Endothelial cell of umbilical vein (primary cell): ENCODE measurements around the gene CFAP65. TPM values are rescaled to one million over a fixed set of nuclear protein-coding genes. Genes with fewer than 3 reads are reported as not detected.

Source experiments
- BruUV-seq: library from RNA; stranded (reverse); fragments of 400-500 nt; replicated peaks from 2 replicates; lab custom pipeline; 2021; lab: Mats Ljungman, UMichigan
- CTCF ChIA-PET: fragments of 300-600, 350-600 bp; sonication (Branson Sonifier 250); formaldehyde crosslinking; loops from one replicate; lab custom pipeline; 2021; ENCODE audit warnings: antibody characterized with exemption, inconsistent platforms; lab: Charles Lee
- POLR2A ChIA-PET: fragments of 300-600, 350-600 bp; sonication (Branson Sonifier 250); formaldehyde crosslinking; loops from one replicate; lab custom pipeline; 2021; ENCODE audit warnings: antibody characterized with exemption, inconsistent platforms; lab: Charles Lee
- DNase-seq: peaks from one replicate; pipeline ENCODE4 v3.0.0-alpha.2; 2011; ENCODE audit warnings: low read depth, low spot score
- FAIRE-seq: peaks from 2 replicates; lab custom pipeline; 2011; peaks lifted over from hg19 to GRCh38; lab: Jason Lieb, UNC
- H2AFZ ChIP-seq: 2 replicates; pipeline ENCODE4 v1.6.0; 2012; ENCODE audit warnings: low read depth, low read length, control low read depth, inconsistent platforms
- H3K27ac ChIP-seq: 2 replicates; pipeline ENCODE4 v1.5.1; 2011; ENCODE audit warnings: low read depth, mild to moderate bottlenecking, control low read depth, low read length, moderate library complexity; ENCODE audit not compliant: insufficient read depth
- H3K27me3 ChIP-seq, 2 experiments: 2 replicates each; pipeline versions ENCODE4 v1.6.0 to v1.6.1; 2011; ENCODE audit warnings: low read length in 2 of 2, mixed read lengths in 1 of 2; ENCODE audit not compliant: control insufficient read depth in 2 of 2, insufficient read depth in 2 of 2
- H3K36me3 ChIP-seq, 2 experiments: 2 replicates in 1 of 2; 3 replicates in 1 of 2; pipeline ENCODE4 v1.5.1; 2011; ENCODE audit warnings: low read length in 2 of 2, mild to moderate bottlenecking in 1 of 2, moderate library complexity in 1 of 2; ENCODE audit not compliant: control insufficient read depth in 2 of 2, insufficient read depth in 2 of 2; ENCODE audit errors: extremely low read depth in 1 of 2
- H3K4me1 ChIP-seq: 3 replicates; pipeline ENCODE4 v1.5.1; 2011; ENCODE audit warnings: mild to moderate bottlenecking, low read length; ENCODE audit not compliant: control insufficient read depth, insufficient read depth; ENCODE audit errors: extremely low read depth
- H3K4me2 ChIP-seq: 2 replicates; pipeline ENCODE4 v1.6.1; 2011; ENCODE audit warnings: low read length, control low read depth, mixed read lengths; ENCODE audit not compliant: insufficient read depth
- H3K4me3 ChIP-seq, 3 experiments: fragments of 200-600 bp in 1 of 3; sonication (generic), shearing (Covaris generic) in 1 of 3; replicated peaks in 1 of 3; 2 replicates each; pipeline ENCODE4 v1.5.1; 2011 to 2016; ENCODE audit warnings: control low read depth in 3 of 3, low read length in 3 of 3, mild to moderate bottlenecking in 2 of 3, inconsistent platforms in 1 of 3, low read depth in 1 of 3, moderate library complexity in 1 of 3; ENCODE audit not compliant: insufficient read depth in 1 of 3
- H3K79me2 ChIP-seq: 2 replicates; pipeline ENCODE4 v1.6.0; 2012; ENCODE audit warnings: low read length, inconsistent platforms; ENCODE audit not compliant: control insufficient read depth, insufficient read depth
- H3K9ac ChIP-seq: replicated peaks from 2 replicates; pipeline ENCODE3; 2011; ENCODE audit warnings: low read length, control low read depth; ENCODE audit not compliant: insufficient read depth; ENCODE audit errors: extremely low read depth
- H3K9me1 ChIP-seq: replicated peaks from 3 replicates; pipeline ENCODE4 v1.6.0; 2011; ENCODE audit warnings: mild to moderate bottlenecking, low read length; ENCODE audit not compliant: control insufficient read depth, insufficient read depth; ENCODE audit errors: extremely low read depth
- H3K9me3 ChIP-seq: replicated peaks from 2 replicates; pipeline ENCODE4 v1.5.1; 2012; ENCODE audit warnings: low read length, inconsistent platforms; ENCODE audit not compliant: control insufficient read depth, insufficient read depth
- H4K20me1 ChIP-seq: replicated peaks from 2 replicates; pipeline ENCODE3; 2011; ENCODE audit warnings: mild to moderate bottlenecking, low read length; ENCODE audit not compliant: control insufficient read depth, insufficient read depth; ENCODE audit errors: extremely low read depth
- GATA2 ChIP-seq: IDR thresholded peaks from 2 replicates; pipeline ENCODE4 v1.7.0; 2011; ENCODE audit warnings: low read depth, mild to moderate bottlenecking, moderate library complexity, mixed read lengths, low read length; ENCODE audit not compliant: insufficient read length, insufficient read depth
- dilution Hi-C: fragments of 300-500 bp; cut with MboI; formaldehyde crosslinking; loops from one replicate; pipeline ENCODE4 v1.15.0; 2019; ENCODE audit warnings: low sequenced_read_pairs; ENCODE audit not compliant: extremely low pct_ligation_motif_present
- intact Hi-C: fragments of 100-400 bp; cut with micrococcal nuclease; formaldehyde crosslinking; loops from one replicate; pipeline ENCODE4 v1.10.0; 2022
- microRNA counts: library from miRNA; unstranded; fragments of <30 nt; microRNA quantifications from one replicate; lab custom pipeline; 2016
- microRNA-seq: library from miRNA; unstranded; fragments of <30 nt; microRNA quantifications from one replicate; pipeline ENCODE4 v1.2.0, GENCODE V29; 2021; ENCODE audit warnings: borderline number of aligned reads, borderline replicate concordance
- polyA plus RNA-seq, 4 experiments: library from polyadenylated mRNA; depleted of rRNA in 3 of 4; stranded (reverse) in 3 of 4; unstranded in 1 of 4; fragments of >200 nt; gene quantifications; 2 replicates each; pipeline versions ENCODE4 v1.2.1 to v1.2.3, GENCODE V29; 2011 to 2012; ENCODE audit warnings: missing spikeins in 1 of 4
- small RNA-seq: library from RNA; depleted of rRNA; stranded (forward); fragments of <200 nt; gene quantifications from one replicate; pipeline ENCODE3, GENCODE V24; 2012; ENCODE audit warnings: low replicate concordance, low read depth; ENCODE audit not compliant: insufficient read depth, insufficient read length
- total RNA-seq: library from RNA; stranded (reverse); gene quantifications from 2 replicates; pipeline ENCODE4 v1.2.3, GENCODE V29; 2021
- TF ChIP-seq, protein P1 (sequence below), 2 donors: IDR thresholded peaks; 1 replicate in 1 of 2; 2 replicates in 1 of 2; pipeline ENCODE4 v1.5.1; 2011; ENCODE audit warnings: low read length in 2 of 2, mild to moderate bottlenecking in 2 of 2, moderate library complexity in 2 of 2, control low read depth in 1 of 2, inconsistent platforms in 1 of 2, low read depth in 1 of 2; ENCODE audit not compliant: insufficient read depth in 1 of 2; ENCODE audit errors: extremely low read depth in 1 of 2

Gene CFAP65
- total and polyA plus RNA-seq, 2 donors (not counting 3 experiments of a cell fraction or from before 2014, with no cell fraction given) = 0.03 TPM; not detected in 1

DNA sequence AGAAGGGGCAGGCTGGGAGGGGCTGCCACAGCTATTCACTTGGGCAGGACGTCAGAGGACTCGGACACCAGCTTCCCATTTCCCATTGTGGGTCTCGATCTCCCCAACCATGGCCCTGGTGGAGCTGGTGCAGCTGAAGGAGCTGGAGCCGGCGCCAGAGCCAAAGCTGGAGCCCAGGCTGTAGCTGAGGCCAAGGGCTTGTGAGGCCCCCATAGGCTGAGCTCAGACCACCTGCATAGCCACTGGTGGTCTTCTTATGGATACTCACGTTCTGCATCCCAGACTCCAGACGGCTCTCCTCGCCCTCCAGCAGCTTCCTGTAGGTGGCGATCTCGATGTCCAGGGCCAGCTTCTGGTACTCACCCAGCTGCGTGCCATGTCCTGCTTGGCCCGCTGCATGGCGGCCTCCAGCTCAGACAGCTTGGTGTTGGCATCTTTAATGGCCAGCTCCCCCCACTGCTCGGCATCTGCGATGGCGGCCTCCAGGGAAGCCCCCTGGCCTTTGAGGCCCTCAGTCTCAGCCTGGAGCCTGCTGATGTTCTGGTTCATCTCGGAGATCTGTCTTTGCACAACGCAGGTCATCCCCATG, 87.9 kb downstream of the CFAP65 start:
- H3K27me3 ChIP-seq = peaks cover 23 to 27% of the 10 kb centered on the region in 2 experiments
- H2AFZ ChIP-seq = no peak overlapping the region
- ChIA-PET CTCF (interaction anchor here (0.6 to 1.9 kb wide), 7 partner anchors 20 to 77 kb away, joined by 3 to 12 read pairs (median 3); no protein-coding TSS in a partner anchor), POLR2A (no interaction called here)
- no peaks in the 10 kb centered on the region for H3K79me2 ChIP-seq
- dilution Hi-C loops (no loop called here), intact Hi-C loops (no loop called here)
- no peaks in the 10 kb centered on the region for H3K4me1 ChIP-seq
- TF ChIP-seq, protein P1, sequence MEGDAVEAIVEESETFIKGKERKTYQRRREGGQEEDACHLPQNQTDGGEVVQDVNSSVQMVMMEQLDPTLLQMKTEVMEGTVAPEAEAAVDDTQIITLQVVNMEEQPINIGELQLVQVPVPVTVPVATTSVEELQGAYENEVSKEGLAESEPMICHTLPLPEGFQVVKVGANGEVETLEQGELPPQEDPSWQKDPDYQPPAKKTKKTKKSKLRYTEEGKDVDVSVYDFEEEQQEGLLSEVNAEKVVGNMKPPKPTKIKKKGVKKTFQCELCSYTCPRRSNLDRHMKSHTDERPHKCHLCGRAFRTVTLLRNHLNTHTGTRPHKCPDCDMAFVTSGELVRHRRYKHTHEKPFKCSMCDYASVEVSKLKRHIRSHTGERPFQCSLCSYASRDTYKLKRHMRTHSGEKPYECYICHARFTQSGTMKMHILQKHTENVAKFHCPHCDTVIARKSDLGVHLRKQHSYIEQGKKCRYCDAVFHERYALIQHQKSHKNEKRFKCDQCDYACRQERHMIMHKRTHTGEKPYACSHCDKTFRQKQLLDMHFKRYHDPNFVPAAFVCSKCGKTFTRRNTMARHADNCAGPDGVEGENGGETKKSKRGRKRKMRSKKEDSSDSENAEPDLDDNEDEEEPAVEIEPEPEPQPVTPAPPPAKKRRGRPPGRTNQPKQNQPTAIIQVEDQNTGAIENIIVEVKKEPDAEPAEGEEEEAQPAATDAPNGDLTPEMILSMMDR (IDR thresholded peaks at IDR 0.05; ENCODE audit: extremely low read depth in 1 of 2, insufficient read depth in 1 of 2, low read depth in 1 of 2, low read length in 2 of 2) = peak in 1 of 2 donors; percentile 13
- TF ChIP-seq GATA2 = no peak
- no TSS peak for BruUV-seq
- no peaks in the 10 kb centered on the region for H3K9me1 ChIP-seq
- FAIRE-seq (no peak), DNase-seq (no peak)
- H4K20me1 ChIP-seq = no peaks in the 10 kb centered on the region
- H3K9ac ChIP-seq = no peak overlapping the region
- no peak overlapping the region for H3K4me3 ChIP-seq
- H3K9me3 ChIP-seq = no peaks in the 10 kb centered on the region
- no peak overlapping the region for H3K4me2 ChIP-seq
- no peaks in the 10 kb centered on the region for H3K36me3 ChIP-seq
- no peak overlapping the region for H3K27ac ChIP-seq

MicroRNA genes within 50 kb of the gene (microRNA counts, 767-probe panel; counts per million panel counts)
- 723 counts per million, percentile 96 among the panel's probes with 10 or more counts for microRNA hsa-miR-3131 (lab: Ali Mortazavi, UCI)
- microRNA hsa-miR-375 (lab: Ali Mortazavi, UCI) = 723 counts per million, percentile 96 among the panel's probes with 10 or more counts

Small RNA genes within 50 kb of the gene (microRNA-seq; reads per million reads assigned to microRNA genes)
- gene MIR3131 (not detected), gene MIR375 (1.9 reads per million)

Small RNA genes within 50 kb of the gene (small RNA-seq; reads per million reads assigned to genes)
- not detected for gene MIR3131
- gene MIR375 = not detected

Other genes starting within 250 kb of the CFAP65 start
- not detected in 2 replicates for gene PRKAG3, start 209.7 kb downstream of the CFAP65 start, total RNA-seq
- gene PRKAG3, start 209.7 kb downstream of the CFAP65 start, polyA plus RNA-seq = not detected in 2 replicates
- not detected in 2 replicates for gene WNT6, start 181.7 kb downstream of the CFAP65 start, total RNA-seq
- not detected in 2 replicates for gene WNT6, start 181.7 kb downstream of the CFAP65 start, polyA plus RNA-seq
- gene WNT10A, start 160.7 kb downstream of the CFAP65 start, total RNA-seq = not detected in 2 replicates
- not detected in 2 replicates for gene WNT10A, start 160.7 kb downstream of the CFAP65 start, polyA plus RNA-seq
- gene CDK5R2, start 81.8 kb downstream of the CFAP65 start, total RNA-seq = not detected in 2 replicates
- 0.03 TPM in 1 of 2 replicates, not detected in the other for gene CDK5R2, start 81.8 kb downstream of the CFAP65 start, polyA plus RNA-seq
- gene FEV, start 56.3 kb downstream of the CFAP65 start, total RNA-seq = not detected in 2 replicates
- gene FEV, start 56.3 kb downstream of the CFAP65 start, polyA plus RNA-seq = not detected in 2 replicates
- not detected in 2 replicates for gene CRYBA2, start 48.1 kb downstream of the CFAP65 start, total RNA-seq
- not detected in 2 replicates for gene CRYBA2, start 48.1 kb downstream of the CFAP65 start, polyA plus RNA-seq
- 0.37 TPM in 1 of 2 replicates, not detected in the other for gene IHH, start 19.4 kb upstream of the CFAP65 start, total RNA-seq
- 0.03 TPM in 1 of 2 replicates, not detected in the other for gene IHH, start 19.4 kb upstream of the CFAP65 start, polyA plus RNA-seq
- 12.1 and 12.9 TPM in 2 replicates for gene NHEJ1, start 119.3 kb upstream of the CFAP65 start, total RNA-seq
- gene NHEJ1, start 119.3 kb upstream of the CFAP65 start, polyA plus RNA-seq = 11.9 and 12.8 TPM in 2 replicates
- gene SLC23A3, start 128.5 kb upstream of the CFAP65 start, total RNA-seq = 5.2 and 7.1 TPM in 2 replicates
- gene SLC23A3, start 128.5 kb upstream of the CFAP65 start, polyA plus RNA-seq = 2.7 and 3.2 TPM in 2 replicates
- 41.0 and 44.0 TPM in 2 replicates for gene CNPPD1, start 135.4 kb upstream of the CFAP65 start, total RNA-seq
- gene CNPPD1, start 135.4 kb upstream of the CFAP65 start, polyA plus RNA-seq = 51.1 and 55.7 TPM in 2 replicates
- 58.2 and 59.5 TPM in 2 replicates for gene RETREG2, start 136.8 kb upstream of the CFAP65 start, total RNA-seq
- gene RETREG2, start 136.8 kb upstream of the CFAP65 start, polyA plus RNA-seq = 68.1 and 76.1 TPM in 2 replicates
- 23.3 and 24.0 TPM in 2 replicates for gene ZFAND2B, start 165.3 kb upstream of the CFAP65 start, total RNA-seq
- gene ZFAND2B, start 165.3 kb upstream of the CFAP65 start, polyA plus RNA-seq = 52.0 and 52.9 TPM in 2 replicates
- gene ABCB6, start 177.4 kb upstream of the CFAP65 start, total RNA-seq = 26.6 and 32.5 TPM in 2 replicates
- 25.7 and 35.1 TPM in 2 replicates for gene ABCB6, start 177.4 kb upstream of the CFAP65 start, polyA plus RNA-seq
- 62.2 and 65.5 TPM in 2 replicates for gene ATG9A, start 188.1 kb upstream of the CFAP65 start, total RNA-seq
- 95.0 and 110 TPM in 2 replicates for gene ATG9A, start 188.1 kb upstream of the CFAP65 start, polyA plus RNA-seq
- gene ANKZF1, start 188.3 kb upstream of the CFAP65 start, total RNA-seq = 34.0 and 36.2 TPM in 2 replicates
- 23.4 and 26.5 TPM in 2 replicates for gene ANKZF1, start 188.3 kb upstream of the CFAP65 start, polyA plus RNA-seq
- gene GLB1L, start 203.9 kb upstream of the CFAP65 start, total RNA-seq = 9.2 and 9.5 TPM in 2 replicates
- gene GLB1L, start 203.9 kb upstream of the CFAP65 start, polyA plus RNA-seq = 11.9 and 13.6 TPM in 2 replicates
- 18.8 and 21.1 TPM in 2 replicates for gene STK16, start 204.0 kb upstream of the CFAP65 start, total RNA-seq
- 61.3 and 63.2 TPM in 2 replicates for gene STK16, start 204.0 kb upstream of the CFAP65 start, polyA plus RNA-seq
- not detected in 2 replicates for gene TUBA4B, start 211.7 kb upstream of the CFAP65 start, total RNA-seq
- not detected in 2 replicates for gene TUBA4B, start 211.7 kb upstream of the CFAP65 start, polyA plus RNA-seq
- gene TUBA4A, start 212.4 kb upstream of the CFAP65 start, total RNA-seq = 10.7 and 16.5 TPM in 2 replicates
- gene TUBA4A, start 212.4 kb upstream of the CFAP65 start, polyA plus RNA-seq = 24.8 and 29.4 TPM in 2 replicates
- gene DNAJB2, start 237.8 kb upstream of the CFAP65 start, total RNA-seq = 27.3 and 30.4 TPM in 2 replicates
- gene DNAJB2, start 237.8 kb upstream of the CFAP65 start, polyA plus RNA-seq = 30.6 and 35.0 TPM in 2 replicates